HepG2 (cell line): ENCODE data around the gene TACC3. TPM values are rescaled to one million over a fixed set of nuclear protein-coding genes. Genes with fewer than 3 reads are reported as not detected.

Experiments used
- ARNT ChIP-seq: fragments of 450-650 bp; IDR thresholded peaks from 2 replicates; pipeline ENCODE4 v1.6.1; 2017
- ATF7-NPFF ChIP-seq: sonication (generic); formaldehyde crosslinking; IDR thresholded peaks from 2 replicates; pipeline ENCODE4 v1.8.1; 2023; ENCODE audit warnings: mild to moderate bottlenecking, low read depth, missing genetic modification reagents, moderate library complexity
- IRF2 ChIP-seq: IDR thresholded peaks from 2 replicates; pipeline ENCODE4 v1.6.1; 2018; ENCODE audit warnings: missing genetic modification reagents, missing compliant biosample characterization
- MXD4 ChIP-seq: IDR thresholded peaks from 2 replicates; pipeline ENCODE4 v1.6.1; 2016; ENCODE audit warnings: mild to moderate bottlenecking, missing biosample characterization, missing genetic modification reagents
- PATZ1 ChIP-seq: sonication (generic); formaldehyde crosslinking; IDR thresholded peaks from 2 replicates; pipeline ENCODE4 v1.4.0; 2020; ENCODE audit warnings: missing genetic modification reagents
- POLR2G ChIP-seq: fragments of 200-400 bp; formaldehyde crosslinking; IDR thresholded peaks from 2 replicates; pipeline ENCODE4 v1.6.1; 2018; ENCODE audit warnings: mild to moderate bottlenecking, low read depth, low read length, moderate library complexity
- PTBP1 ChIP-seq: fragments of 200-400 bp; formaldehyde crosslinking; IDR thresholded peaks from 2 replicates; pipeline ENCODE4 v1.6.1; 2018; ENCODE audit warnings: low read length, low read depth; ENCODE audit not compliant: poor library complexity, severe bottlenecking
- REPIN1 ChIP-seq: sonication (generic); formaldehyde crosslinking; IDR thresholded peaks from 2 replicates; pipeline ENCODE4 v1.8.0; 2022; ENCODE audit warnings: missing genetic modification reagents, low read depth, mild to moderate bottlenecking, borderline replicate concordance
- SOX5 ChIP-seq: IDR thresholded peaks from 2 replicates; pipeline ENCODE4 v1.6.1; 2016; ENCODE audit warnings: borderline replicate concordance
- TFAP4 ChIP-seq: sonication (generic); IDR thresholded peaks from 2 replicates; pipeline ENCODE4 v1.6.1; 2016; ENCODE audit warnings: low read depth, borderline replicate concordance
- TMF1 ChIP-seq: sonication (generic); formaldehyde crosslinking; IDR thresholded peaks from 2 replicates; pipeline ENCODE4 v1.8.1; 2022; ENCODE audit warnings: low read depth, missing genetic modification reagents
- TP53 ChIP-seq: sonication (generic); formaldehyde crosslinking; conservative IDR thresholded peaks from 2 replicates; pipeline ENCODE4 v1.4.0; 2020; ENCODE audit warnings: missing genetic modification reagents
- ZBED4 ChIP-seq: sonication (generic); formaldehyde crosslinking; IDR thresholded peaks from 2 replicates; pipeline ENCODE4 v1.4.0; 2020; ENCODE audit warnings: missing genetic modification reagents, borderline replicate concordance
- ZNF253 ChIP-seq: sonication (generic); formaldehyde crosslinking; IDR thresholded peaks from 2 replicates; pipeline ENCODE4 v1.8.0; 2022; ENCODE audit warnings: mild to moderate bottlenecking, missing genetic modification reagents, borderline replicate concordance
- ZNF503 ChIP-seq: sonication (generic); formaldehyde crosslinking; IDR thresholded peaks from 2 replicates; pipeline ENCODE4 v1.4.0; 2020; ENCODE audit warnings: missing genetic modification reagents
- ZNF510 ChIP-seq: sonication (generic); formaldehyde crosslinking; IDR thresholded peaks from 2 replicates; pipeline ENCODE4 v1.4.0; 2020; ENCODE audit warnings: low read depth, mild to moderate bottlenecking, missing genetic modification reagents
- ZNF768 ChIP-seq: sonication (generic); formaldehyde crosslinking; IDR thresholded peaks from 2 replicates; pipeline ENCODE4 v1.4.0; 2020; ENCODE audit warnings: missing genetic modification reagents
- polyA plus RNA-seq, 8 experiments: library from polyadenylated mRNA; depleted of rRNA in 3 of 8; stranded (reverse) in 7 of 8; unstranded in 1 of 8; fragments of >200 nt; fragmentation: Illumina TruSeq in 4 of 8; extraction: Trizol in 4 of 8; gene quantifications; 2 replicates each; pipeline versions ENCODE4 v1.2.1 to v1.2.3, GENCODE V29; 2011 to 2016; ENCODE audit warnings: low read depth in 4 of 8, missing spikeins in 1 of 8, mixed read lengths in 1 of 8; ENCODE audit not compliant: insufficient read depth in 1 of 8
- total RNA-seq, 5 experiments: library from RNA; depleted of rRNA; stranded (reverse); fragments of >200 nt; fragmentation: Illumina TruSeq; extraction: Trizol; gene quantifications; 2 replicates each; pipeline ENCODE4 v1.2.3, GENCODE V29; 2016; ENCODE audit warnings: low read depth in 1 of 5
- TF ChIP-seq, protein P1 (sequence below): sonication (generic); formaldehyde crosslinking; IDR thresholded peaks from 2 replicates; pipeline ENCODE4 v1.5.0; 2020; ENCODE audit warnings: missing genetic modification reagents, mild to moderate bottlenecking, borderline replicate concordance

Gene TACC3
- total and polyA plus RNA-seq, 2 of the 13 experiments (the other 11 are each of a cell fraction or from before 2014, with no cell fraction given), result 20.3 to 21.2 TPM

DNA sequence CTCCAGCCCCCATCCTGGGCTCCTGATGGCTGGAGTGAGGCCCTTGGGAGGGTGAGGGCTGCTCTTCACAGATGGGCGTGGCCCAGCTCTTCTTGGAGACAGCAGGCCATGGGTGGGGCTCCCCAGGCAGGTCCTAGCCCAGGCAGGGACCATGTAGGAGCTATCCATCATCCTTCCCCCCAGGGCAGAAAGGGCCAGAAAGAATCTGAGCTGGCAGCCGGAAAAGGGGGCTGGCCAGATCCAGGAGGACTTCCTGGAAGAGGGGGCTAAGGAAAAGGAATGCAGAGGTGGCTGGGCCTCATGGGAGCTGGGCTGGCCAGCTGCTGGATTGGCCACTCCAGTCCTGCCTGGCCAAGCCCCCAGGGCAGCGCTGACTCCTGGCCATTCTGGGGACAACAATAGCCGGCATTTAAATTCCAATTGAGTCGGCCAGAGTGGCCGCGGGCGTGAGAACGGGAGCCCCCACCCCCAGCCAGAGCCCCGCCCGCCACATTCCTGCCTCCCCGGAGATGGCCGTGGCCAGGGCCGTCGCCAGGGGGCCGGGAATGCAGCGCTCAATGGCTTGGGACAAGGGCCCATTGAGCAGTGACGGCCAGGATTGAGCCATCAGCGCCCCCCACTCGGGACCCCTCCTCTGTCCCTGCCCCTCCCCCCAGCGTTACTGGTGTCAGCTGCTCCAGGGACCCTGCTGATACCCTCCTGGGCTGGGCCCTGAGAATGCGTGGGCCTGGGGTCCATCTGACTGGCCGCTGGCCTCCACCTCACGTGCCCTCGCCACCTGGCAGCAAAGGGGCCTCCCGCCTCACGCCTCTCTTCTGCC lies 56.7 kb downstream of the TACC3 start (continued):
- no peak; the same call in 1 of the 2 replicates for TF ChIP-seq ZBED4
- TF ChIP-seq ARNT, result no peak
- peak; percentile 98 for TF ChIP-seq PATZ1 (CRISPR knock-in tag)
- TF ChIP-seq ZNF510, result no peak
- TF ChIP-seq REPIN1, result 0 out of 2 replicates have a peak, but pooled peaks have one; percentile 45
- no peak for TF ChIP-seq ZNF768 (CRISPR knock-in tag)
- peak; percentile 45; the same call in 1 of the 2 replicates for TF ChIP-seq POLR2G
- TF ChIP-seq MXD4 (CRISPR knock-in tag), result no peak
- TF ChIP-seq SOX5 (CRISPR knock-in tag), result peak; percentile 81; the same call in 1 of the 2 replicates
- TF ChIP-seq ZNF503, result 0 out of 2 replicates have a peak, but pooled peaks have one; percentile 52
- TF ChIP-seq IRF2 (CRISPR knock-in tag), result no peak; the same call in 1 of the 2 replicates
- TF ChIP-seq ATF7-NPFF, result no peak
- no peak for TF ChIP-seq TMF1
- no peak for TF ChIP-seq ZNF253 (CRISPR knock-in tag)
- no peak for TF ChIP-seq PTBP1
- 0 out of 2 replicates have a peak, but pooled peaks have one; percentile 46 for TF ChIP-seq TP53 (CRISPR knock-in tag)
- peak; percentile 38; the same call in 1 of the 2 replicates for TF ChIP-seq TFAP4
- TF ChIP-seq, protein P1, sequence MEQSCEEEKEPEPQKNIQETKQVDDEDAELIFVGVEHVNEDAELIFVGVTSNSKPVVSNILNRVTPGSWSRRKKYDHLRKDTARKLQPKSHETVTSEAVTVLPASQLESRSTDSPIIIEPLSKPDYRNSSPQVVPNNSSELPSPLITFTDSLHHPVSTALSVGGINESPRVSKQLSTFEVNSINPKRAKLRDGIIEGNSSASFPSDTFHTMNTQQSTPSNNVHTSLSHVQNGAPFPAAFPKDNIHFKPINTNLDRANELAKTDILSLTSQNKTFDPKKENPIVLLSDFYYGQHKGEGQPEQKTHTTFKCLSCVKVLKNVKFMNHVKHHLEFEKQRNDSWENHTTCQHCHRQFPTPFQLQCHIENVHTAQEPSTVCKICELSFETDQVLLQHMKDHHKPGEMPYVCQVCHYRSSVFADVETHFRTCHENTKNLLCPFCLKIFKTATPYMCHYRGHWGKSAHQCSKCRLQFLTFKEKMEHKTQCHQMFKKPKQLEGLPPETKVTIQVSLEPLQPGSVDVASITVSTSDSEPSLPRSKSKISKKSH, result no peak; the same call in 1 of the 2 replicates
